ENCODE data around the gene TMEM184B. TPM values are rescaled to one million over a fixed set of nuclear protein-coding genes. Genes with fewer than 3 reads are reported as not detected.
A peak's percentile ranks its signal among the peaks of the same experiment; 100 is the strongest.

TMEM184B gene
- total and polyA plus RNA-seq, 9 donors: 15.3 to 48.3 (median 38.2) TPM

GRCh38 chr22:38246046-38246658, 26.7 kb downstream of the TMEM184B start:
- Histone ChIP-seq H3K4me1 (ENCODE audit: insufficient read depth) (peaks cover 12% of the 10 kb centered on the region), H3K36me3 (no peaks in the 10 kb centered on the region), H3K27ac (no peak overlapping the region), H3K27me3 (no peaks in the 10 kb centered on the region), H3K4me3 (no peak overlapping the region), H3K9me3 (no peaks in the 10 kb centered on the region)
- TF ChIP-seq EP300 (IDR thresholded peaks at IDR 0.05) (no peak), POLR2A (IDR thresholded peaks at IDR 0.05) (no peak), CTCF (IDR thresholded peaks at IDR 0.05) (no peak)
- 80 to 85% (median 84%) methylated on average over 16 to 19 of the region's 19 CpGs for WGBS, 3 donors
- intact Hi-C loops (cut with DNase I): loop anchor here in 1 of 4 donors (10.0 kb wide), 1 partner anchor 171 kb away; no protein-coding TSS in a partner anchor
- no peak for DNase-seq

- Histone ChIP-seq H3K27ac (no peak overlapping the region), H3K27me3 (no peaks in the 10 kb centered on the region), H3K4me1 (ENCODE audit: insufficient read depth) (peaks cover 14% of the 10 kb centered on the region), H3K4me3 (no peak overlapping the region), H3K9me3 (no peaks in the 10 kb centered on the region), H3K36me3 (no peaks in the 10 kb centered on the region)
- TF ChIP-seq EP300 (IDR thresholded peaks at IDR 0.05): no peak
- no peak for TF ChIP-seq POLR2A (IDR thresholded peaks at IDR 0.05)
- TF ChIP-seq CTCF (IDR thresholded peaks at IDR 0.05): no peak
- WGBS, 3 donors: 58 to 69% (median 63%) methylated on average over 4 of the region's 4 CpGs
- intact Hi-C loops (cut with DNase I): loop anchor here in 1 of 4 donors (10.0 kb wide), 1 partner anchor 169 kb away; no protein-coding TSS in a partner anchor
- DNase-seq: no peak
Observed at GRCh38 chr22:38244106-38244505, 28.7 kb downstream of the TMEM184B start.

GRCh38 chr22:38243007-38243765, 29.6 kb downstream of the TMEM184B start:
- no peak for TF ChIP-seq CTCF (IDR thresholded peaks at IDR 0.05)
- no peak for TF ChIP-seq EP300 (IDR thresholded peaks at IDR 0.05)
- TF ChIP-seq POLR2A (IDR thresholded peaks at IDR 0.05): no peak
- H3K36me3 ChIP-seq: no peaks in the 10 kb centered on the region
- no peaks in the 10 kb centered on the region for H3K9me3 ChIP-seq
- WGBS, 3 donors: 26 to 38% (median 30%) methylated on average over 20 of the region's 20 CpGs
- intact Hi-C loops (cut with DNase I): loop anchor here in 1 of 4 donors (10.0 kb wide), 1 partner anchor 168 kb away; no protein-coding TSS in a partner anchor
- no peaks in the 10 kb centered on the region for H3K27me3 ChIP-seq
- H3K4me1 ChIP-seq (ENCODE audit: insufficient read depth): peaks cover 20% of the 10 kb centered on the region
- H3K4me3 ChIP-seq: no peak overlapping the region
- H3K27ac ChIP-seq: peak overlapping the region; percentile 44 to 51
- peak; percentile 70 to 83 (median 76) for DNase-seq

GRCh38 chr22:38240734-38241252, 32.0 kb downstream of the TMEM184B start:
- Histone ChIP-seq H3K27me3 (no peaks in the 10 kb centered on the region), H3K4me3 (no peak overlapping the region), H3K4me1 (ENCODE audit: insufficient read depth) (peaks cover 20% of the 10 kb centered on the region), H3K9me3 (no peaks in the 10 kb centered on the region), H3K27ac (peak overlapping the region in 1 of 2 donors; percentile 5), H3K36me3 (no peaks in the 10 kb centered on the region)
- intact Hi-C loops (cut with DNase I): loop anchor here in 1 of 4 donors (10.0 kb wide), 1 partner anchor 166 kb away; no protein-coding TSS in a partner anchor
- WGBS, 3 donors: 20 to 31% (median 29%) methylated on average over 6 of the region's 6 CpGs
- peak in 2 of 5 donors; percentile 50 to 51 for DNase-seq
- TF ChIP-seq POLR2A (IDR thresholded peaks at IDR 0.05) (no peak), EP300 (IDR thresholded peaks at IDR 0.05) (no peak), CTCF (IDR thresholded peaks at IDR 0.05) (no peak)

Data from ovary (tissue), 9 donors.